Dermis blood vessel endothelial cell (primary cell): ENCODE data around the gene OBI1. TPM values are rescaled to one million over a fixed set of nuclear protein-coding genes. Genes with fewer than 3 reads are reported as not detected.

Experiments
- DNase-seq: peaks from one replicate; pipeline ENCODE4 v3.0.0; 2010
- total RNA-seq: library from RNA; depleted of rRNA; stranded (reverse); fragments of >200 nt; gene quantifications from 2 replicates; pipeline ENCODE4 v1.2.3, GENCODE V29; 2014

The OBI1 gene, protein sequence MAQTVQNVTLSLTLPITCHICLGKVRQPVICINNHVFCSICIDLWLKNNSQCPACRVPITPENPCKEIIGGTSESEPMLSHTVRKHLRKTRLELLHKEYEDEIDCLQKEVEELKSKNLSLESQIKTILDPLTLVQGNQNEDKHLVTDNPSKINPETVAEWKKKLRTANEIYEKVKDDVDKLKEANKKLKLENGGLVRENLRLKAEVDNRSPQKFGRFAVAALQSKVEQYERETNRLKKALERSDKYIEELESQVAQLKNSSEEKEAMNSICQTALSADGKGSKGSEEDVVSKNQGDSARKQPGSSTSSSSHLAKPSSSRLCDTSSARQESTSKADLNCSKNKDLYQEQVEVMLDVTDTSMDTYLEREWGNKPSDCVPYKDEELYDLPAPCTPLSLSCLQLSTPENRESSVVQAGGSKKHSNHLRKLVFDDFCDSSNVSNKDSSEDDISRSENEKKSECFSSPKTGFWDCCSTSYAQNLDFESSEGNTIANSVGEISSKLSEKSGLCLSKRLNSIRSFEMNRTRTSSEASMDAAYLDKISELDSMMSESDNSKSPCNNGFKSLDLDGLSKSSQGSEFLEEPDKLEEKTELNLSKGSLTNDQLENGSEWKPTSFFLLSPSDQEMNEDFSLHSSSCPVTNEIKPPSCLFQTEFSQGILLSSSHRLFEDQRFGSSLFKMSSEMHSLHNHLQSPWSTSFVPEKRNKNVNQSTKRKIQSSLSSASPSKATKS
- total RNA-seq, result 28.1 and 29.0 TPM in 2 replicates

DNA sequence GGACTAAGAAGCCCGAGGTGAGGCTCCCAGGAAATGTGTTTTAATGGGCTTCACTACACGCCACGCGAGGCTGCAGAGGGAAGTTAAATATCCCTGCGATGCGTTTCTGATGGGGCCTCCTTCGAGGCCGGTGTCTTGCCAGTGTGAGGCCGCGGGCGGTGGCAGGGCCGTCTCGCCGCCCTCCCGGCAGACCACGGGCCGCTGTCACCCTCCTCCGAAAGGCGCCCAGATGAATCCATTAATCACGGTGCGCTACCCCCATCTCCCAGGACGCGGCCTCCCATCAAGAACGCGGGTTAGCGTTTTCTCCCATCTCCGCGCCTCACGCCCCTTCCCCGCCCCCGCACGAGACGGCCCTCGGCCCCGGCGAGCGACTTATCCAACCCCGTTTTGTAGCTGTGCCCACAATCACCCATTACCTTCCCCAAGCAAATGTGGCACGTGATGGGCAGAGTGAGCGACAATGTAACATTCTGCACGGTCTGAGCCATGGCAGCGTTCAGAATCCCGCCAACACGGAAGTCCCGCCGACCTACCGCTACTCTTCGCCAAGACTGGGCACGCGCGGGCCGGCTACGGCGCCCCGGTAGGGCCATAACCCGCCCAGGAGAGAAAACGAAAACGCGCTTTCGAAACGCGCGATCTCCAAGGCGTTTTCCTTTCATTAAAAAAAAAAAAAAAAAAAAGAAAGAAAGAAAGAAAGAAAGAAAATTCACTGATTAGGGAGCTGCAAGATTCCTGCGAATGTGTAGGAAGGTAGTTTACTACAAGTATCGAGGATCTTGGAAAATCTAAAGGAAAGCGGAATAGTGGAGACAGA, at the start of gene OBI1:
OBI1 (minus strand) TSS at position 526 of the 820 bp plus-strand sequence; CDS start at position 491, 35 bp downstream.
- peak; percentile 95 for DNase-seq

DNA sequence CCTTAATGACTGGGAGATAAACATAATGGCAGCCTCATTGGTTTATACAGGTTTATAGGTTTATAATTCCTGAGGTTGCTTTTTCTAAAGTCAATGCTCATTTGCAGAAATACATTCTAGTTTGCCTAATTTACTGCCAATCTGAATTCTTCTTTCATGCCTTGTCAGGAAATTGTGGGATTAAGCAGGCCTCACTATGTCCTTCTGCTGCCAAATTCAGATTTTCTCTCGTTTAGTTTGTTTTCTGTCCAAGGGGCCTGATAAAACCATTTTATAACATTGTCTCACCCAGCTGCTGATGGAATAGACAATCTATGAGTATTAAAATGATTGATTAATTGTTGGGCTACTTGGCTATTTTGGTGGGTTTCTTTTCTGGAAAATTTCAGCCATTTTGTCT, 42.4 kb upstream of the OBI1 start:
- DNase-seq, result no peak

DNA sequence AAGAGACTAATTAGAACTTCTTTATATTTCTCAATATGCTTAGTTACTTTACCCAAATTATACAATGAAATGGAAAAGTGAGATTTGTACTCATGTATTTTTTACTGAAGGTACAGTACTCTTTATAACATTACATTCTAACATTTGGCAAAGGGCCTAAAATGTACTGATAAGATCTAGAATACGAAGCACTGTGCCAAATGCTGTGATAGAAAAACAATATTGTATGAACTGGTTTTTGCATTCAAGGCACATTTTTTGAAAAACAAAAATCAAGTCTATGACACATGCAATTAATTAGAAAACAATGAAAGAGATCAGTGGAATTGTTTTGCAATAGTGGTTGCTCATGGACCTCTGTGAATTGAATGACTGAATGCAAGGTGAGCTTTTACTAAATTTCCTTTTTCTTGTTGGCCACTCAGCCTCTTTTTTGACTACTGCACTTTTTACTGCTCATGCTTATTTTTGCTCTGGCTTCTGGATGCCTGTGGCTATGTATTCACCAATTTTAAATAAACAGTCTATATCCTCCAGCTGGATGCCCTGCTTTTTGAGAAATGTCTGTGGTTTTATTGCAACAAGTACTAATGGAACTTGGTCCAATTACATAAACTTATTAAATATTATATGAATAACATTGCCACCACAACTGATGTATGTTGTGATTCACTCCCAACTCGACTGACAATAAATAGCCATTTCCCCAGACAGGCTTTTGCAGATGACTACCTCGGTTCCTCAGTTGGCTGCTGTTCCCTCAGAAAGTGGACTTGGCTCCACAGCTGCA, 41.4 kb upstream of the OBI1 start:
- DNase-seq, result peak; percentile 65

DNA sequence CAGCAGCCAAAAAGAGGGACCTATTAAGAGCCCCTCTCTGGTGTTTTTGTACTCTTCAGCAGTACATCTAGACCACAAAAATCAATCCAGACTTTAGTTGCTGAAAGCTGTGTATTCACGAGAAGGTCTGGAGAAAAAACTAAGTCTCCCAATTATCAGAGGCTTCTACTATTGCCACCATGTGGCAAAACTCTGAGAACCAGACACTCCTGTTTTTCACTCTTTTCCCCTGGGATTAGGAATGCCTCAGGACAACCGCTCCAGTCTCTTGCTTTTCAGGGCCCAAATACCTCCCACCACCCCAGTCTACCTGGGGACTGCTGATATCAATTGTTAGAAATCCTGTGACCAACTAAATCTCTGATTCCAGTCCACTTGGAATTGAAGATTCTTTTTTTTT, 30.1 kb upstream of the OBI1 start:
- peak; percentile 34 for DNase-seq

DNA sequence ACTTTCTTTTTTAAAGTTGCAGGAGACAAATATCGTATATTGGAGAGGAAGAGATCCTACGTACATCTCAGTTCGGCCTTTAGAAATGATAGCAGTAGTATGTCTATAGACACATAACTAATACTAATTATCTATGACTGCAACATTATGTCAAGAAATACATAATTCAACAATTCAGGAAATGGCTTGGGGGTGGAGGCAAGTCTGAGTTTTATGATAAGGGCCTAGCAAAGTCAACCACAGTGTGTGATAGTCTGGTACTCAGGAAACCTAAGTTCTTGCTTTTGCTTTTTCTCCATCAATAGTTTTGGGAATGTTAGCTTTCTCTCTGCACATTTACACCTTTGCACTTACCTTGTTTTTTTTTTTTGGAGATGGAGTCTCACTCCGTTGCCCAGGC, 27.5 kb upstream of the OBI1 start:
- DNase-seq, result no peak

DNA sequence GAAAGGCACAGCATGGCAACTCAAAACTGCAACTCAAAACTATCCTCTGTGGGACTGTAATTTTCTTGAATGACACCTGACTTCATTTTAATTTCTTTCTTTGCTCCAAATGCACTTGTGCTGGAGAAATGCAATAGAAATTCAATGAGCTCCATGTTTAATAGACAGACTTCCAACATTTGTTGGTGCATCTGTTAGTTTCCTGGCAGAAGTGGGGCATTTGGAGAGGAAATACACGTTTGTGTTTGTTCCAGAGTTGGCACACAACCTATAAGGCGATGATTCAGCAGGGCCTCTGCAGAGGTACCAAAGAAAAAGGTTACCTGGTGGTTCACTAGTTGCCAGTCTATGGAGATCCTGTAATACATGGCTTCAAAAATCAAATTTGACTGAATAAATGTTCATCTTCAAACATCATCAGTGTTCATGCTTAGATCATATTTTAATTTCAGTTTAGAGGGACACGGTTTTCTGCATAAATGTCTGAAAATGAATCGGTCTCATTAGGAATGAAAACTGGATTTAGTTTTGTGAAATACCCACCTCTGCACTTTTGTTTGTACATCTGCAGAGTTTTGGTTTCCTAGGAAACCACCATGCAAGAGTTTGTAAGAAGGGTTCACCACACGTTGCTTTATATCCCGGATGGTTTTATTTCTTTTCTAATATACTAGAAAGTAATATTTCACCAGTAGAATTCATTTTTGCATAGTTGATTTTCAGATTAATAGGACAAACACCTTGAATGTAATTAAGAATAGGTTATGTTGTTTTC, 21.8 kb upstream of the OBI1 start:
- no peak for DNase-seq

DNA sequence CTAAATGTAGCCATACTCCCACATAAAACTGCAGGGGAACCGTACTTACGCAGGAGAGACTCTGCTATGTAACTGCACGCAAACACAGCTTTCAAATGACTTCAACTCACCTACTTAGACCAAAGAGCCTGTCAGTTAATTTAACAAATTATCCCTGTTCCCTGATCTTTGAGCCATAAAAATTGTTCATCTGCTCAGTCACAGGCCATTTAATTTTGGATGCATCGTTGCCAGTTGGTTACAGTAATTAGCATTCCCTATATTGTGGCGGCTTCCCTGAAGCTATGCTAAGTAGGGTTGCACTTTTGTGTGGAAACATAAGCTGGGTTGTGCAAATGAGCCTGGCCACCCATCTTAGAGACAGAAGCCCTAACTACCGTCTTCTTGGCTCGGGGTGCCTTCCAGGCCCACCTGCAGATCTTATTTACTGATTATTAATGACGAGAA, 21.2 kb upstream of the OBI1 start:
- DNase-seq, result no peak

DNA sequence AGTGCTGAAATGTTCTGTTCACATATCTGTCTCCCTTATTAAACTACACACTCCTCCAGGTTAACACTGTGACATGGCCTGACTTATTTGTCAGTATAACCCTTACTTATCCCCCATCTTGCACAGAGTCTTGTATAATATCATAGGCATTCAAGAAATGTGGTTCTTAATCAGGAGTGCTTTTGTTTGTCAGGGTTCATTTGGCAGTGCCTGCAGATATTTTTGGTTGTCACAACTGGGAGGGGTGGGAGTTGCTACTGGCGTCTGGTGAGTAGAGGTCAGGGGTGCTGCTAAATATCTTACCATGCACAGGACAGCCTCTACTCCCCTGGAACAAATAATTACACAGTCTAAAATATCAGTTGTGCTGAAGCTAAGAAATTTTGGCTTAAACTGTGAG, 20.4 kb upstream of the OBI1 start:
- DNase-seq, result no peak

DNA sequence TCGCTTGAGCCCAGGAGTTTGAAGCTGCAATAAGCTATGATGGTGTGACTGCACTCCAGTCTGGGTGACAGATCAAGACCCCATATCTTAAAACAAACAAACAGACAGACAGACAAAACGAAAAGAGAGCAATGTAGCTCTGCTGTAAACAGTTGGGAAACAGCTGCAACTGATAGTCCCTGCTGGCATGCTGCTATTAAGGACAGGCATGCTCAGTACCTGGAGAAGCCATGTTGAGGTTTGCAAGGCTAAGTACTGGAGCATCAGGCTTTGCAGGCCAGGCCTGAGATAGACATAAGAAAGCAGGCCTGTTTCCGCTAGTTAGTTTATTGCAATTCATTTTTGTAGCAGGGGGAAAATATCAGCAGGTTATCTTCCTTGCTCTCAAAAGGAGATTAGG, 16.2 kb upstream of the OBI1 start:
- DNase-seq, result no peak

DNA sequence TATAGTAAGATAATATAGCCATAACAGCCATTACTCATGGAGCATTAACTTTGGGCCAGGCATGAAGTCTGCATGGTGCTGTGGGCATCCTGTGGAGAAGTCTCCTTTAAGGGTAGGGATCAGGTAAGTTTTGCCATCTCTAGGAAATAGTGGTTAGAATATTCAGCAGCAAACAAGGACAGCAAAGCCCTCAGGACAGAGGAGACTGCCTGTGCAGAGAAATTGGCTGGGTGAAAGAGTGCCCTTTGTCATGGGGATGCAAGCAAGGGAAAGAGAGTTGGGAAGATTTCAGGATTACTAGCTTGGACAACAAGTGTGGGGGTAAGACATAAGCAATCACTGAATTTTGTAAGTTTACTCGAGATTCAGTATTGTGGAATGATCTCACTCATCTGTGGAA, 15.7 kb upstream of the OBI1 start:
- DNase-seq, result no peak

DNA sequence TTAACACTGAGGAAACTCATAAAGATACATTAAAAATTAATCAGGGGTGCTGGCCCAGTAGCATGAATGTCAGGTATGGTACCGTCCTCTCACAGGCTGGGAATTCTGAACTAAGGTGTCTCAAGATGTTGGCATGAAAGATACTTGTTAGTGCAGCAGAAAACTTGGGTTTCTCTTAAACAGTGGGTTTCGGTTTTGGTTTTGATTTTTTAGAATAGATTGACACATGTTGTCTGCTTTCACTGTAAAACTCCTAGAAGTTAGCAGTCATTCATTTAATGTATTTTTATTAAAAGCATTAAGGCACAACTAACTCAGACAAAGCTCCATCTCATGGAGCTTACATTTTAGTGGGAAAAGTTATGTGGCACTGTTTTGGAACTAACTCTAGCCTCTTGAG, 3.5 kb upstream of the OBI1 start:
- no peak for DNase-seq

DNA sequence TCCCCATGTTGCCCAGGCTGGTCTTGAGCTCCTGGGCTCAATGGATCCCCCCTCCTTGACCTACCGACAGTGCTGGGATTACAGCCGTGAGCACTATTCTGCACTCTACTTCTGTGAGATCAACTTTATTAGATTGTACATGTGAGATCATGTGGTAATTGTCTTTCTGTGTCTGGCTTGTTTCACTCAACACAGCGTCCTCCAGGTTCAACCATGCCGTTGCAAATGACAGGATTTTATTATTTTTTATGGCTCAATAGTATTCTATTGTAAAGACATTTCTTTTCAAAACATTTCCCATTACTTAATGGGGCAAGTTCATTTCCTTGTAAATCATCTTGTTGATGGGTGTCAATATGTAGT, 1.5 kb upstream of the OBI1 start:
- DNase-seq, result no peak

DNA sequence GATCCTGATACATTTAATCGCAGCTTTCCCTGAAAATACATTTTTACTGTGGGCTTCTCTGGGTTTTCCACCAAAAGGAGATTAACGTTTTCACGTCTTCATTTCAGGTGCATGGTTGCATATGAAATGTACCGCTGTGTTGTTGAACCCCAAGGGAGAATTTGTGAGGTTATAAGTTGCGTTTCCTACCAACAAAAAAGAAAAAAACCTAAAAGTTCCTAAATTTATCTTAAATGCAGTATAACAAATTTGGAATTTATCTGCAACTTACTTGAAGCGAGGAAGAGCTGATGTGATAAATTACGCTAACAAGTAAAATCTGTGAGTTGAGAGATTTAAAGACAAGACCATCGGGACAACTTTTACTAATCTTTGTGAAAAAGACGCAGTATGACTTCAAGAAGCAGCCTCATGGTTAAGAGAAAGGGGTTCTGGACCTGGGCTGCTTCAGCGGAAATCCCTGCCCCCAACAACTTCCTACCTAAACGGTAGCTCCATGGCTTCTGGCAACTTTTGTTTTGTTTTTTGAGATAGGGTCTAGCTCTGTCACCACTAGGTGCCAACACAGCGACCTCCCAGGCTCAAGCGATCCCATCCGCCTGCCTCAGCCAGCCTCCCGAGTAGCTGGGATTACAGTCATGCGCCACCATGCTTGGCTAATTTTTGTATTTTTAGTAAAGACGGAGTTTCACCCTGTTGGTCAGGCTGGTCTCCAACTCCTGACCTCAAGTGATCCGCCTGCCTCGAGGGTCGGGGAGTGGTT, 958 bp upstream of the OBI1 start:
- DNase-seq, result peak; percentile 20

DNA sequence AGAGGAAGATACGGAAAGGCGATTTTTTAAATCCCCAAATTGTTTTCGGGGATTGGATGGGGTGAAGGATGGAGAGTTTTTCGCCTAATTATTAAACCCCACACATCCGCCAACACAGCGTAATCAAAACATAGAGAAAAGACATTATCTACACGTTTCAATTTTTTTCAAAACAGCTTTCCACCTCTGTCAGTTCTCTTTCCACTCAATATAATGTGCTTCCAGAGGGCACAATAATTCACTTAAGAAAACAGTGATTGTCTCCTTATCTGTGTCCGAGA, 435 bp upstream of the OBI1 start:
- peak; percentile 17 for DNase-seq

DNA sequence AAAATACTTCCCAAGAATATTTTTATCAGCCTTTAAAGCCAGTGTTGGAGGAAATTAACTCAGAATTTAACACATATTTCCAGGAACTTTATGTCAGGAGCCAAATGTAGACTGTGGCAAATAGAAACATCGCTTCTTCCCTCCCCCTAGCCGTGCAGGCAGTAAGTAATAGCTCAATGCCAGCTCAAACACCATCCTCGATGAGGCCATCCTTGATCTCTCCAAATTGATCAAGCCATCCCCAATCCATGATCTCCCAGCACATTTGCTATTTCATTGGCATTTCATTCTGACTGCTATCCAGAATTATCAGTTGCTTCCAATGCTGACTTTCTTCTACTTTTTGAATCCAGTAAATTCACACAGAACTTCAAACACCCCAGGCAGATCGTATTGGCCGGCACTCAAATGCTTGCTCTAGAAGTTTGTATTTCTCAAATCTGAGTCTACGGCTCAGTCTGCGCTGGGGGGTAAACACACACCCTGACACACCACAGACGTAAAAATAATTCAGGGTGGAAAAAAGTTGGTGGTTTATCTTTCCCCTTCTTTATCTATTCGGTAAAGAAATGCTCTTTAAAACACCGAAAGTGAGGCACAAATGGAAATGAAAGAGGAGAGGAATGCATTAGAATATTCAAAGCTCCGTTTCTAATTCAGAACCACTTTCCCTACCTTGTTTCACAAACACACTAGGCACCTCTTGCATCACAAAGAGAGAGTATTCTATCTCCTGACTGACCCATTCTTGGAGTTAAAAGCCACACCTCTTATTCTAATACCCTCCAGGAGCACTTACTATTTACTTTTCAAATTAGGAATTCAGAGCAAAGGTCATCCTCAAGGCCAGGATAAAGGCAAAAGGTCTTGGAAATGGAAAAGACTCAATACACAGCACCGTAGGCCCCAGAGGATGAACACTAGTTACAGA, 991 bp downstream of the OBI1 start:
- DNase-seq, result peak; percentile 7

DNA sequence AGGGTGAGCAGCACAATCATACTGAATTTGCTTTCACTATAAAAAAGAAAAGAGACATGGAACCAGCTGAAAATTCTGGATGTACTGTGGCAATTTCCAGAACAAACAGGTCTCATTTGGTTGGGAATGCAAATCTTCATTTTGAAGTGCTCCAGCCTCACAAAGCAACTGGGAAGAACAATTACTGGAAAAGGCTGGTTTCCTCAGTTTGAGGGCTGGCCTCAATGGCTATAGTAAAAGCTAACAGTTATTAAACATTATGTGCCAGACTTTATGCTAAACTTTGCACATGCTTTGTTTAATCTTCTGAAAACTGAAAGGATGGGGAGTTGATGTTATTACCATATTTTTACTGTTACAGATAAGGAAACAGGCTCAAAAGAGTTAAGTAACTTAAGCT, 3.0 kb downstream of the OBI1 start:
- DNase-seq, result peak; percentile 78

DNA sequence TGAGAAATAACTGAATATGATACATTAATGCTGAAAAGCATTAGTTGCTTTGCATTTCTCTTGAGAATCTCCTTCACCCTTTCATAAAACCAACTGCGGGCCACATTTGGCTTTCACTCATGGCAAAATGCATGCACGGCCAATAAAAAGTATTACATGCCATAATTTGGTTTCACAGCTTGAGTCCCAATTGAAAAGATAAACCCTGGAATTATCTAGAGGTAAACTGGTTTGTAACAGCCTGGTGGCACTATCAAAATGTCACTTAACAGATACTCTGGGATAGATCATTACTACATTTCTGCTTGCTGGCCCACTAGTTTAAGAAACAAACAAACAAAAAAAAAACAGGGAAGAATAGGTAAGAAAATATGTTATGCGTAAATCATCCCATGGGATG, 3.9 kb downstream of the OBI1 start:
- no peak for DNase-seq

DNA sequence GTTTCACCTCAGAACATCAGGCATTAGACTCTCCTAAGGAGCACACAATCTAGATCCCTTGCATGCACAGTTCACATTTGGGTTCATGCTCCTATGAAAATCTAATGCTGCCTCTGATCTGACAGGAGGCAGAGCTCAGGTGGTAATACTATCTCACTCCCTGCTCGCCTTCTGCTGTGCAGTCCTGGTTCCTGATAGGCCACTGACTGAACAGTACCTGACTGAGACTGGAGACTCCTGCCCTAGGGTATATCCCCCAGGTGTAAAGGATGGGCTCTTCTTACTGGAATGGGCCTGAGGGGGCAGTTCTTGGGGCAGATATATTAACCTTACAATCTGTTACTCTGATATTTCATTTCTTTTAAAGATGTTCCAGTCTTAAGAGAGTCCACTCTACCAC, 6.3 kb downstream of the OBI1 start:
- DNase-seq, result no peak

DNA sequence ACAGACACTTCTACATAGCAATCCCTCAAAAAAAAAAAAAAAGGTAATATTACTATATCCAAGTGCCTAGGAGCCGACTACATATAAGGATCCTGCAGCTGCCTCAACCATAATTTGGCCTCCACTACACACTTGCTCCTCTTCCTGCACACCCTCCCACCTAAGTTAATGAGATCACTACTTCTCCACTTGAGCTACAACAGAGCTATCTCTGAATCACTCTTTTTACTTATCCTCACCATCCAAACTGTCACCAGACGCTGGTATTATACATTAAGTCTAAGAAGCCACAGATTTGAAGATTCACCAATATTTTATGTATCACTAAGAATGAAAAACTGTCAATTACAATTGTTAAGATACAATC, 8.3 kb downstream of the OBI1 start:
- no peak for DNase-seq
